GM19351 (cell line): ENCODE measurements around the gene NACA.

ENCODE experiments used
- ATAC-seq: cut with Tn5 transposase; IDR thresholded peaks from one replicate; pipeline ENCODE4 v1.9.1; 2021; ENCODE audit warnings: mild to moderate bottlenecking, moderate library complexity; ENCODE audit not compliant: unreplicated experiment

Gene NACA

DNA sequence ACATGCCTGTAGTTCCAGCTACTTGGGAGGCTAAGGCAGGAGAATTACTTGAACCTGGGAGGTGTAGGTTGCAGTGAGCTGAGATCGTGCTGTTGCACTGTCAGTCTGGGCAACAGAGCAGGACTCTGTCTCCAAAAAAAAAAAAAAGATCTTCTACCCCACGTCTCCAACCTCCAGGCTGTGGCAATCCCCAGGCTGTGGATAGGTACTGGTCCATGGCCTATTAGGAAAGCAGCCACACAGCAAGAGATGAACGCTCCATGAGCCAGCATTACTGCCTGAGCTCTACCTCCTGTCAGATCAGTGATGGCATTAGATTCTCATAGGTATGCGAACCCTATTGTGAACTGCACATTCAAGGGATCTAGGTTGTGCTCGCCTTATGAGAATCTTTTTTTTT, 30.9 kb downstream of the NACA start:
- ATAC-seq: no peak

DNA sequence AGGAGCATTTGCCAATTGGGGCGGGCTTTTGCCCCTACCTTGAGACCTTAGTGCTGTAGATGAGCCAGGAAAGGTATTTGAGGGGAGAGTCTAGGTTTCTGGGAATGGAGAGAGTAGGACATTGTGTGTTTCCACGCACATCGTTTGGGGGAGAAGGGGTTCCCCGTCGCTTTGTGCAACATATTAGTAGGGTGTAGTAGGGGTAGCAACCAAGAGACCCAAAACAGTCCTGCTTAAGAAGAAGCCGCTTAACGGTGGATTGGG, 36.3 kb downstream of the NACA start:
- ATAC-seq: no peak

DNA sequence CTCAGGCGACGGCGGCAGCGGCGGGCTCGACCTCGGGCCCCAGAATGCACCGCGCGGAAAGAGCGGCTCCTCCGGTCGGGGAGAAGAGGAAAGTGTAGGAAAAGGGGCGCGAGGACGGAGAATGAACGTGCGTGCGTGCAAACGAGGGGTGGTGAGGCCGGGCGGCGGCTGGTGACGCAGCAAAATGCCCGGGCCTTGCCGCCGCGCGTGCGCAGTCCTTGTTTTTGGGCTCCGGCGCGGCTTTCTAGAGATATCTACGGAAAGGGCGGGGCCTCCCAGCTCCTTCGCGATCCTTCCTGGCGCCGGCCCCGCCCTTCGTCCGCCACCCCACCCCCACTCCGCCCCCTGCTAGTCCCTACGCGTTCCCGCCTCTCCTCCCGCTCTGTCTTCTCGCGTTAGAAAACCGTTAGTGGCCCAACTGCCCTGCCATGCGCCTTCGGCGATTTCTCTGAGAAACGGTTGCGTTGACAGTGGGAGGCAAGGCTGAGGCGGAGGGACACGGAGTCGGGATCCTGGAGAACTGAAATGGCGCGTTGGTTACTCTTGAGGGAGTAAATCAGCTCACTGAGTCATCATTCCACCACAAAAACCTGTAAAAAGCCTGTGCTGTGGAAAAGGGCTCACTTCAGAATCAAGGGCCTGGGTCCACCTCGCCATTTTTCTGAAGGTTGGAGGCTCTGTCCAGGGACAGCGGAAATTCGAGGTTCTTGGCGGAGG, 36.8 kb downstream of the NACA start, which contains the start of gene PTGES3:
PTGES3 (minus strand) TSS at position 156 of the 717 bp plus-strand sequence. CDS start 285 bp downstream, outside the sequence.
- ATAC-seq: peak; percentile 55

DNA sequence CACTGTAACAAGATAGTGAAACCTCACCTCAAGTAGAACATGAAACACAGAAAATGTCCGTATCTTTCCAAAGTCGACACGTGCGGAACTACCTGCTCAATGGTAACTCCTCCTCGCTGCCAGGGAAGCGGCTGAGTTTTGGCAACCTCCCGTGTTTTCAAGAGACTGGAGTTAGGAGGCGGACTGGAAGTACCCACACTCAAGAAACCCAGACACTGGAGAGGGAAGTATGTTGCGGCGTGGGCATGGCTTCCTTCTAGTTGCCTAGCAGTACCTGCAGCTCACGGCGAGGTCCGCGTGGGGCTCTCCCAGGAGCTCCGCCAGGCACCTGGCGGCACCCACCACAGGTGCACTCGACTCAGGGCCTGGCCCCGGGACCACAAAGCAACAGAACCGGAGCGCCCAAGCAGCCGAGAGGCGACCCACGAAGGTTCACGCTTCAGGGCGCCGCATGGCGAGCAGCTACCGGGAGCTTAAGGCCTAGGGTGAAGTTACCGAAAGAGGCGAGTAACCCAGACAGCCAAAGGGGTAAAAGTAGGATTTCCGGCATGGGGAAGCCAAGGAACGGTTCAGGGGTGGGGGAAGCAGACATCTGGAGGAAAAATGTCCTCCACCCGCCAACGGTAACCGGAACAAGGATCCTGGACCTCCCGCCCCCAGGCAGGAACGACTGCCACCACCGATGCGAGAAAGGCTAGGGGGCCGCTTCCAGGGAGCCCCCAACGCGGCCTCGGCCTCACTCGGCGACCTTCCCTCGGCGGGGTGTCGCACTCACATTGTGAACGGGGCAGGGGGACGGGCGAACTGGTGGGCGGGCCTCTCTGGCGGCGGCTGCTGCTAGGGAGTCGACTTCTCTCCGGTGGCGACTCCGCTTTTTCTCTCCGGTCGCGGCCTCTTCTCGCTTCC, 37.6 kb downstream of the NACA start:
- peak; percentile 18 for ATAC-seq

DNA sequence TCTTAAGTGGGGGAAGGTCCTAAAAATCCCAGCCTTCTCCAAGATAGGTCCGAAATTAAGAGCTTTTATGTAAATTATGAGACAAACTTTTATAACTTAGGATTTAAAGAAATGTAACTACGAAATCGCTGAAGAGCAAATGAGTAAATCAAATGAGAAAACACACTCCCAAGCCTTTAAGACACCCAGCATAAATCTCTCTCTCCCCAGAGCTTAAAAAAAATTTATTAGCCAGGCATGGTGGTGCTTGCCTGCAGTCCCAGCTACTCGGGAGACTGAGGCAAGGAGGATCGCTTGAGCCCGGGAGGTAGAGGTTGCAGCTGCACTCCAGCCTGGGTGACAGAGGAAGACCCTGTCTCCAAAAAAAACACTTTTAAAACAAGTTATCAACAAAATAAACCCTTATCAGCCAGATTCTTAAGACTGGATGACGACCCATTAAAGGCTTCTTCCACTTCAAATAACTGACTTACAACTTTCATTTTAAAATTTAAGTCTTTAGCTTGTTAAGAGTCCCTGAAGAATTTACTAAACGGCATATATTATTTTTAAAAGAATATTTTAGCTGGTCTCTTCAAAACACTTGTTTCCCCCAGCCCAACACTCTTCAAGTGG, 40.2 kb downstream of the NACA start:
- no peak for ATAC-seq

DNA sequence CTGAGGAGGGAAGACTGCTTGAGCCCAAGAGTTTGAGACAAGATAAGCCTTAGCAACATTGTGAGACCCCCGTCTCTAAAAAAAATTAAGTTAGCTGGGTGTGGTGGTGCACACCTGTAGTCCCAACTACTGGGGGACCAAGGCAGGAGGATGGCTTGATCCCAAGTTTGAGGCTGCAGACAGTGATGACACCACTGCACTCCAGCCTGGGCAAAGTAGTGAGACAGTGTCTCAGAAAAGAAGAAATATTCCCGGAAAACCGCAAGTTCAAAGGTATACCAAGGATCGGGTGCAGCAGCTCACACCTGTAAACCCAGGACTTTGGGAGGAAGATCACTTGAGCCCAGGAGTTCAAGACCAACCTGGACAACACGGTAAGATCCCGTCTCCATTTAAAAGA, 42.8 kb downstream of the NACA start:
- ATAC-seq: no peak

DNA sequence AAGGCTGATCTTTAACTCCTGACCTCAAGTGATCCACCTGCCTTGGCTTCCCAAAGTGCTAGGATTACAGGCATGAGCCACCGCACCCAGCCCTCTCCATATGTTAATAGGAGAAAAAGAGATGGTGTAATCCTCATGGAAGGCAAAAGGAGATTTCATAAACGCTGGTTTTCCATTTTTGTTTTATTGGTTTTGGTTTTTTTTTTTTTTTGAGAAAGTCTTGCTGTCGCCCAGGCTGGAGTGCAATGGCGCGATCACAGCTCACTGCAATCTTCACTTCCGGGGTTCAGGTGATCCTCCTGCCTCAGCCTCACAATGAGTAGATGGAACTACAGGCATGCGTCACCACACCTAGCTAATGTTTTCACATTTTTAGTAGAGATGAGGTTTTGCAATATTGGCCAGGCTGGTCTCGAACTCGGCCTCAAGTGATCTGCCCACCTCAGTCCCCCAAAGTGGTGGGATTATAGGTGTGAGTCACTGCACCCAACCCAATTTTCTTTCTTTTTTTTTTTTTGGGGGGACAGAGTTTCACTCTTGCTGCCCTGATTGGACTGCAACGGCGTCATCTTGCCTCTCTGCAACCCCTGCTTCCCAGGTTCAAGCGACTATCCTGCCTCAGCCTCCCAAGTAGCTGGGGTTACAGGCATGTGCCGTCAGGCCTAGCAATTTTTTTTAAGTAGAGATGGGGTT, 45.1 kb downstream of the NACA start:
- no peak for ATAC-seq

DNA sequence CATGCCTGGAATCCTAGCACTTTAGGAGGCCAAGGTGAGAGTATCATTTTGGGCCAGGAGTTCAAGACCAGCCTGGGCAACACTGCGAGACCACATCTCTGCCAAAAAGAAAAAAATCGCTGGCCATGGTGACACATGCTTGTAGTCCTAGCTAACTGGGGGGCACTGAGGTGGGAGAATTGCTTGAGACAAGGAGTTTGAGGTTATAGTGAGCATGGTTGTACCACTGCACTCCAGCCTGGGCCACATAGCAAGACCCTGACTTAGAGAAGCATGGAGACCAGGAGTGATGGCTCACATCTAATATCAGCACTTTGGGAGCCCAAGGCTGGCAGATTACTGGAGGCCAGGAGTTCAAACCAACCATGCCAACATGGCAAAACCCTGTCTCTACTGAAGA, 46.2 kb downstream of the NACA start:
- no peak for ATAC-seq

DNA sequence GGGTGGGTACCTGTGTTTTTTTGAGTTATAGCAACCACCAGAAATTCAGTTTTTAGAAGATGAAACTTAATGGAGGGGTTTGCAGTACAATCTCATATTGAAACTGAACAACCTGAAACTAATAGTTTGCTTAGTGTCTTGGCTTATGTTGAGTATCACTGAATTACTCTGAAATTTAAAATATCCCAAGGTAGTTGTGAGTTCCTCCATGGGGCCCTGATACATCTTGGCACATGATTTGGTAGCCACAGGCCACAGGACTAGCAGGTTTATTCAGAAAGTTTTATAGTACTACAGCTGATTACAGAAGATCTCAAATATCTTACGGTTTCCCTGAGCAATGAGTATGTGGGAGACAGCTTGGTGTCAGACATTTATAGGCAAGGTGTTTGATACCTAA, 47.4 kb downstream of the NACA start:
- ATAC-seq: peak; percentile 76

DNA sequence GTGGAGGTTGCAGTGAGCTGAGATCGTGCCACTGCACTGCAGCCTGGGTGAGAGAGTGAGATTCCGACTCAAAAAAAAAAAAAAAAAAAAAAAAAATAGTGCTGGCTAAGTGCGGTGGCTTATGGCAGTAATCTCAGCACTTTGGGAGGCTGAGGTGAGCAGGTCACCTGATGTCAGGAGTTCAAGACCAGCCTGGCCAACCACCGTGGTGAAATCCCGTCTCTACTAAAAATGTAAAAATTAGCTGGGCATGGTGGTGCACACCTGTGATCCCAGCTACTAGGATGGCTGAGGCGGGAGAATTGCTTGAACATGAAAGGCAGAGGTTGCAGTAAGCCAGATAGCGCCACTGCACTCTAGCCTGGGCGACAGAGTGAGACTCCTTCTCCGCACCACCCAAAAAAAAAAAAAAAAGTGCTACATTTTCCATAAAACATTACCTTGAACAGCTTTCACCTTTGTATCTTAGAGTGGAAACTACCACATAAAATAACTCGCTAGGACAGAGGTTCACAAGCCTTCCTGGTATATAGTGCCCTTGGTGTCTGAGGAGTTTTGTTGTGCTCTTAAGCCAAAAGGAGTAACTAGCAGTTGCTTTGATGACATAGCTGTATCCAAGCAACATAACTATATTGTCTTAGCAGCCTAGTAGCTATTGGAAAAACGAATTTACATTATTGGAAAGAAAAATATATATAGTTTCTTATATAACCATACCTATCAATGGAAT, 48.1 kb downstream of the NACA start:
- ATAC-seq: no peak

DNA sequence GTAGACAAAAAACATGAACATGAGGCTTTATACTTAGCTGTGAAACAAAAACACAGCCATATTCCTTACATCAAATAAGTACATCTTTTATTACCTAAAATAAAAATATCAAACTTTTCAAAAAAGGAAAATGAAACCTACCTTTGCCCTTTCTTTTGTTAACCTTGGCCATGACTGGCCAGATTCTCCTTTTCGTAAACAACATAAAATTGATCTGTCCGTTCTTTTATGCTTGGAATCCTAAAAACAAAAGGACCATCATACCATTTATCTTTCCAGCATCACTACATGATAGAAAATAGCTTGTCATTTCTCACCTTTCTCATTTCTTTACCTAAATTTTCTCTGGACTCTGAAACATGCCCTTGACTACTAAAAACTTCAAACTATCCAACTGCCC, 53.5 kb downstream of the NACA start:
- ATAC-seq: no peak

DNA sequence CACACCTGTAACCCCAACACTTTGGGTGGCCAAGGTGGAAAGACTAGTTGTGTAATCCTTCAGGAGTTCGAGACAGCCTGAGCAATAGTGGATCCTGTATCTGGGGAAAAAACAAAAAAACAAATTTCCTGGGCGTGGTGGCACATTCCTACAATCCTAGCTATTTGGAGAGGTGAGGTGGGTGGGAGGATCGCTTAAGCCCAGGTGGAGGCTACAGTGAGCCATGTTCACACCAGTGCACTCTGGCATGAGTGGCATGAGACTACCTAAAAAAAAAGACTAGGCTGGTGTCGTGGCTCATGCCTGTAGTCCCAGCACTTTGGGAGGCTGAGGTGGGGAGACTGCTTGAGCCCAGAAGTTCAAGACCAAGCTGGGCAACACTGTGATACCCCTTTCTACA, 54.3 kb downstream of the NACA start:
- ATAC-seq: no peak

DNA sequence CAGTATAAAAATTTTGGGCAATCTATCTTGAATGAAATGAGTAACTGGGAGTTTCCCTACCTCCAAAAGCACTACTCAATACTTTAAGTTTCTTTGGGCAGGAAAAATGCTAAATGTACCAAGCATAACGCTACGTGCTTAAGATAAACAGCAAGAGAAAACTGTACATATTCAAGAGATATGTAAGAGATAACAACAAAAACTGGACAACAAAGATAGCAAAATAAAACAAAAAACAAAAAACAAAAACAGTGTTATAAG, 57.0 kb downstream of the NACA start:
- ATAC-seq: no peak
